Left cardiac atrium (tissue), 4 donors: ENCODE measurements around the gene LSM4. TPM values are rescaled to one million over a fixed set of nuclear protein-coding genes. Genes with fewer than 3 reads are reported as not detected.
"Not testable (repeated sequence)": the region's sequence is repeated elsewhere in the genome, so short reads cannot be mapped to it uniquely, and the experiment has no call there.

Experiments
- ATAC-seq, 2 donors: fragments of 200-7000 bp; cut with Tn5 transposase; one replicate each; pipeline ENCODE4 v1.9.1; 2020; ENCODE audit warnings: mild to moderate bottlenecking in 2 of 2, moderate library complexity in 2 of 2
- DNase-seq: peaks from one replicate; pipeline ENCODE4 v3.0.0-alpha.2; 2020
- intact Hi-C, 2 donors: fragments of 100-400 bp; cut with DNase I; formaldehyde crosslinking; loops; one replicate each; pipeline versions ENCODE4 v1.14.1 to v1.15.1; 2022 to 2023
- total RNA-seq, 2 donors: library from RNA; stranded (reverse); fragmentation: NEBNext Ultra II Directional; extraction: Animal tissue kit (Norgen Biotek cat#: 25700); gene quantifications; one replicate each; pipeline ENCODE4 v1.2.1, GENCODE V29; 2021
- donor health status: DM: no; HTN: yes; CAD: no.
- donor health status: DM: no; HTN: yes; CAD: no; lungs with severe emphysema.
- donor health status: DM: yes; HTN: yes; CAD: no.
- donor health status: Dilated cardiomyopathy.

LSM4 gene
- total RNA-seq, 2 donors from 2014 or later, result 68.9 to 79.0 TPM

GRCh38 chr19:18345296-18345695, 22.4 kb upstream of the LSM4 start:
- ATAC-seq, result no peak
- no peak for DNase-seq
- intact Hi-C loops, result no loop called here

GRCh38 chr19:18344582-18344950, 21.7 kb upstream of the LSM4 start:
- intact Hi-C loops, result loop anchor here in 1 of 2 donors (5.0 kb wide), 1 partner anchor 68 kb away; no protein-coding TSS in a partner anchor
- DNase-seq, result no peak
- no peak for ATAC-seq

GRCh38 chr19:18342090-18342632, 19.3 kb upstream of the LSM4 start:
- no peak for DNase-seq
- intact Hi-C loops, result loop anchor here in 1 of 2 donors (5.0 kb wide), 1 partner anchor 70 kb away; no protein-coding TSS in a partner anchor
- no peak for ATAC-seq

GRCh38 chr19:18340990-18341868, 18.4 kb upstream of the LSM4 start:
- DNase-seq (peak; percentile 67), ATAC-seq (peak; percentile 54 to 60)
- intact Hi-C loops, result loop anchor here in 1 of 2 donors (5.0 kb wide), 1 partner anchor 71 kb away; no protein-coding TSS in a partner anchor

GRCh38 chr19:18340190-18340989, 17.5 kb upstream of the LSM4 start, which contains the start of gene PGPEP1:
TSS of gene PGPEP1 (plus strand) at chr19:18340598. CDS start at chr19:18340682, 84 bp downstream.
- DNase-seq (peak; percentile 80), ATAC-seq (peak; percentile 93 to 95)
- intact Hi-C loops, result loop anchor here in 1 of 2 donors (5.0 kb wide), 1 partner anchor 72 kb away; no protein-coding TSS in a partner anchor

GRCh38 chr19:18339723-18340122, 16.8 kb upstream of the LSM4 start:
- DNase-seq (no peak), ATAC-seq (peak in 1 of 2 donors; percentile 11)
- intact Hi-C loops, result loop anchor here in 1 of 2 donors (5.0 kb wide), 1 partner anchor 73 kb away; no protein-coding TSS in a partner anchor

- ATAC-seq (no peak), DNase-seq (no peak)
- intact Hi-C loops, result no loop called here
These were observed 15.7 kb upstream of the LSM4 start for GRCh38 chr19:18338541-18338940.

GRCh38 chr19:18336121-18336520, 13.2 kb upstream of the LSM4 start:
- DNase-seq (no peak), ATAC-seq (no peak)
- intact Hi-C loops, result no loop called here

- ATAC-seq, result no peak
- intact Hi-C loops, result no loop called here
- no peak for DNase-seq
These were observed 10.8 kb upstream of the LSM4 start for GRCh38 chr19:18333680-18334079.

GRCh38 chr19:18332917-18333530, 10.1 kb upstream of the LSM4 start:
- no peak for ATAC-seq
- no peak for DNase-seq
- intact Hi-C loops, result no loop called here

GRCh38 chr19:18330868-18331267, 8.0 kb upstream of the LSM4 start:
- no peak for DNase-seq
- ATAC-seq, result no peak
- intact Hi-C loops, result no loop called here

GRCh38 chr19:18329035-18329376, 6.1 kb upstream of the LSM4 start:
- ATAC-seq, result peak in 1 of 2 donors; percentile 5
- DNase-seq, result no peak
- intact Hi-C loops, result no loop called here

GRCh38 chr19:18328340-18329034, 5.6 kb upstream of the LSM4 start:
- DNase-seq (peak; percentile 91), ATAC-seq (peak; percentile 99)
- intact Hi-C loops, result no loop called here

- intact Hi-C loops, result loop anchor here (2.0 kb wide), 2 partner anchors 48 to 120 kb away; no protein-coding TSS in a partner anchor
- DNase-seq, result no peak
- ATAC-seq, result no peak
These were observed 3.9 kb upstream of the LSM4 start for GRCh38 chr19:18326772-18327171.

GRCh38 chr19:18324373-18324731, 1.5 kb upstream of the LSM4 start:
- DNase-seq, intact Hi-C loops, ATAC-seq: not testable (repeated sequence)

- peak; percentile 73 for DNase-seq
- ATAC-seq, result peak in 1 of 2 donors; percentile 33
- intact Hi-C loops, result loop anchor here in 1 of 2 donors (2.0 kb wide), 1 partner anchor 18 kb away; no protein-coding TSS in a partner anchor
These were observed 538 bp downstream of the LSM4 start for GRCh38 chr19:18322318-18322758.

- DNase-seq (no peak), ATAC-seq (no peak)
- intact Hi-C loops, result loop anchor here in 1 of 2 donors (2.0 kb wide), 1 partner anchor 17 kb away; no protein-coding TSS in a partner anchor
These were observed 1.2 kb downstream of the LSM4 start for GRCh38 chr19:18321734-18322102.
